Caco-2 (cell line): Measurements from ENCODE around the gene NEURL1B. TPM values are rescaled to one million over a fixed set of nuclear protein-coding genes. Genes with fewer than 3 reads are reported as not detected.
A peak's percentile ranks its signal among the peaks of the same experiment; 100 is the strongest.

Experiments
- BruUV-seq: library from RNA; stranded (reverse); fragments of 400-500 nt; replicated peaks from 2 replicates; lab custom pipeline; 2021; lab: Mats Ljungman, UMichigan
- CTCF ChIA-PET: fragments of 300-600 bp; sonication (Branson Sonifier 250); formaldehyde crosslinking; loops from one replicate; lab custom pipeline; 2022; ENCODE audit warnings: antibody characterized with exemption; lab: Charles Lee
- POLR2A ChIA-PET: fragments of 300-600 bp; sonication (Branson Sonifier 250); formaldehyde crosslinking; loops from one replicate; lab custom pipeline; 2022; ENCODE audit warnings: antibody characterized with exemption; lab: Charles Lee
- DNase-seq, 2 experiments: peaks; one replicate each; pipeline versions ENCODE4 v3.0.0 to v3.0.0-alpha.2; 2020 to 2022
- H3K27me3 ChIP-seq: replicated peaks from 2 replicates; pipeline ENCODE4 v1.6.0; 2011; ENCODE audit warnings: low read length; ENCODE audit not compliant: control insufficient read depth, insufficient read depth
- H3K36me3 ChIP-seq: 2 replicates; pipeline ENCODE4 v1.5.1; 2011; ENCODE audit warnings: low read length; ENCODE audit not compliant: control insufficient read depth, insufficient read depth
- H3K4me1 ChIP-seq: fragments of 250-450 bp; sonication (Bioruptor Pico); 2 replicates; pipeline ENCODE4 v1.5.1; 2020; ENCODE audit warnings: mild to moderate bottlenecking
- H3K4me3 ChIP-seq: 2 replicates; pipeline ENCODE4 v1.5.1; 2011; ENCODE audit warnings: low read depth, mild to moderate bottlenecking, control low read depth, low read length
- H3K9me3 ChIP-seq: fragments of 250-450 bp; sonication (Bioruptor Pico); 2 replicates; pipeline ENCODE4 v1.5.1; 2020; ENCODE audit warnings: mild to moderate bottlenecking, moderate library complexity
- H3K27ac Mint-ChIP-seq: one replicate; pipeline ENCODE4 v1.8.0; 2022; ENCODE audit warnings: mixed read lengths; ENCODE audit not compliant: unreplicated experiment
- H3K27me3 Mint-ChIP-seq: one replicate; pipeline ENCODE4 v1.8.0; 2022; ENCODE audit warnings: mixed read lengths; ENCODE audit not compliant: insufficient read depth, unreplicated experiment
- H3K36me3 Mint-ChIP-seq: one replicate; pipeline ENCODE4 v1.8.0; 2022; ENCODE audit warnings: mild to moderate bottlenecking, mixed read lengths; ENCODE audit not compliant: insufficient read depth, unreplicated experiment
- H3K4me1 Mint-ChIP-seq: one replicate; pipeline ENCODE4 v1.8.0; 2022; ENCODE audit warnings: low read depth, mixed read lengths; ENCODE audit not compliant: unreplicated experiment
- H3K4me3 Mint-ChIP-seq: one replicate; pipeline ENCODE4 v1.8.0; 2022; ENCODE audit warnings: mild to moderate bottlenecking, moderate library complexity, mixed read lengths; ENCODE audit not compliant: unreplicated experiment
- H3K9me3 Mint-ChIP-seq: one replicate; pipeline ENCODE4 v1.8.0; 2022; ENCODE audit warnings: mixed read lengths; ENCODE audit not compliant: unreplicated experiment
- intact Hi-C: fragments of 100-400 bp; cut with micrococcal nuclease; formaldehyde crosslinking; loops from one replicate; pipeline ENCODE4 v1.10.0; 2022; ENCODE audit not compliant: unreplicated experiment
- total RNA-seq: library from RNA; stranded (reverse); gene quantifications from 2 replicates; pipeline ENCODE4 v1.2.3, GENCODE V29; 2022
- TF ChIP-seq, protein P1 (sequence below), 2 experiments: fragments of 200-600 bp in 1 of 2; IDR thresholded peaks; 1 replicate in 1 of 2; 2 replicates in 1 of 2; pipeline versions ENCODE4 v1.5.1 to v1.8.0; 2011 to 2022; ENCODE audit warnings: antibody characterized with exemption in 1 of 2, control low read depth in 1 of 2, inconsistent platforms in 1 of 2, low read depth in 1 of 2, low read length in 1 of 2, mild to moderate bottlenecking in 1 of 2, moderate library complexity in 1 of 2; ENCODE audit not compliant: insufficient read depth in 1 of 2, severe bottlenecking in 1 of 2, unreplicated experiment in 1 of 2

Gene NEURL1B
- total RNA-seq, 1 experiment from 2014 or later = 7.6 TPM

DNA sequence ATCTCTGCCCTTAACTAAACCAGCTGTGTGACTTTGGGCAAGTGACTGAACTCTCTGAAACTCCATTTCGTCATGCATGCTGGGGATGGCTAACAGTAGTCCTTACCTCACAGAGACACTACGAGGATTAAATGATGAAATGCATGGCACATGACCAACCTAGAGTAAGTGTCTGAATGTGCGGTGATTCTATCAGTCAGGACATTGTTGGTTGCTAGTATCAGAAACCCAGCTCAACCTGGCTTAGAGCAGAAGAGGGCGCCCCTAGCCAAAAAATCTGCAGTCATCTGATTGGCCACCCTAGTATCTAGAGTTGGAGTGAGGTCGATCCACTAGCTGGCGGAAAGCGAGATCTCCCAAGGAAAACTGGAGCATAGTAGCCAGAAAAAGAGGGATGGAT lies 25.2 kb downstream of the NEURL1B start:
- intact Hi-C loops = loop anchor here (1.0 kb wide), 1 partner anchor 31 kb away; no protein-coding TSS in a partner anchor

DNA sequence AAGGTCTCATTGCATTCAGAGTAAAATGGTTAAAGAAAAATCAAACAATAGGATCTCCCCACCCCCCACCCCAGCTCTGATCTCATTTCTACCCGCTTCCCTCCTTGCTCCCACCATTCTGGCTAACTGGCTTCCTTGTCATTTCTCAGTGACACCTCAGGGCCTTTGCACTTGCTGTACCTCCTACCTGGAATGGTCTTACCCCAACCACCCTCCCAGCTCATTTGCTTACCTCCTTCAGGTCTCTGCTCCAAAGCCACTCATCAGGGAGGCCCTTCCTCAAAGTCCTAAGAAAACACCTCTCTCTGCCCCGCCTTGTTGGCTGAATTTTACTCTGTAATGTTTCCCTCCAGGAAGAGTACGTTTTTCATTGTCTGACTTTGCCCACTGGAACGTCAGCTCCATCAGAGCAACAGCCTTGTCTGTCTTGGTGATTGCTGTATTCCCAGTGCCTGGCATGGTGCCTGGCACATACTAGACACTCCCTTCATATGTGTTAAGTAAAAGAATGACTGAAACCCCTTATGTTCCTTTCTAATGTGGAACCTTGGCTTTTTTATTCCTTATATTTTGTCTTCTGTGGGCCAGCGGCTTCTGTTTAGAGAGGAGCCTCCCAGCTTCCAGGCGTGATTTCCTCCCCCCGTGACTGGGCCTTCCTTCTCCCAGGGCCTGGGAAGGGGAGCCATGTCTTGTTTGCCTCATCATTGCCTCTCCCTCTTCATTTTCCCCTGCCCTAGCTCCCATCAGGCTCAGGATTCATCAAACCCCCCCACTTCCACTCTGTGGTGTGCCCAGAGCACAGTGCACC lies 26.9 kb downstream of the NEURL1B start:
- CTCF ChIA-PET = interaction anchor here (0.6 to 1.6 kb wide), 2 partner anchors 29 to 189 kb away, joined by 5 to 6 read pairs; no protein-coding TSS in a partner anchor
- Histone ChIP-seq H3K9me3 (no peaks in the 10 kb centered on the region), H3K4me3 (no peak overlapping the region), H3K36me3 (no peaks in the 10 kb centered on the region), H3K27me3 (no peaks in the 10 kb centered on the region), H3K4me1 (no peaks in the 10 kb centered on the region)
- intact Hi-C loops = no loop called here
- DNase-seq = no peak
- H3K9me3 Mint-ChIP-seq = no peaks in the 10 kb centered on the region
- TF ChIP-seq, protein P1, sequence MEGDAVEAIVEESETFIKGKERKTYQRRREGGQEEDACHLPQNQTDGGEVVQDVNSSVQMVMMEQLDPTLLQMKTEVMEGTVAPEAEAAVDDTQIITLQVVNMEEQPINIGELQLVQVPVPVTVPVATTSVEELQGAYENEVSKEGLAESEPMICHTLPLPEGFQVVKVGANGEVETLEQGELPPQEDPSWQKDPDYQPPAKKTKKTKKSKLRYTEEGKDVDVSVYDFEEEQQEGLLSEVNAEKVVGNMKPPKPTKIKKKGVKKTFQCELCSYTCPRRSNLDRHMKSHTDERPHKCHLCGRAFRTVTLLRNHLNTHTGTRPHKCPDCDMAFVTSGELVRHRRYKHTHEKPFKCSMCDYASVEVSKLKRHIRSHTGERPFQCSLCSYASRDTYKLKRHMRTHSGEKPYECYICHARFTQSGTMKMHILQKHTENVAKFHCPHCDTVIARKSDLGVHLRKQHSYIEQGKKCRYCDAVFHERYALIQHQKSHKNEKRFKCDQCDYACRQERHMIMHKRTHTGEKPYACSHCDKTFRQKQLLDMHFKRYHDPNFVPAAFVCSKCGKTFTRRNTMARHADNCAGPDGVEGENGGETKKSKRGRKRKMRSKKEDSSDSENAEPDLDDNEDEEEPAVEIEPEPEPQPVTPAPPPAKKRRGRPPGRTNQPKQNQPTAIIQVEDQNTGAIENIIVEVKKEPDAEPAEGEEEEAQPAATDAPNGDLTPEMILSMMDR (IDR thresholded peaks at IDR 0.05; ENCODE audit: insufficient read depth in 1 of 2, low read depth in 1 of 2, low read length in 1 of 2, severe bottlenecking in 1 of 2, unreplicated experiment in 1 of 2) = no peak
- no peak overlapping the region for H3K4me3 Mint-ChIP-seq
- POLR2A ChIA-PET = no interaction called here
- H3K36me3 Mint-ChIP-seq = no peaks in the 10 kb centered on the region
- no peaks in the 10 kb centered on the region for H3K4me1 Mint-ChIP-seq
- no TSS peak for BruUV-seq
- H3K27me3 Mint-ChIP-seq = no peaks in the 10 kb centered on the region
- H3K27ac Mint-ChIP-seq = peak overlapping the region; percentile 10

More for the DNA sequence above, 25.2 kb downstream of the NEURL1B start:
- H3K27me3 Mint-ChIP-seq = no peaks in the 10 kb centered on the region
- H3K4me1 ChIP-seq = peaks cover 7% of the 10 kb centered on the region
- H3K27ac Mint-ChIP-seq = no peak overlapping the region
- no peak overlapping the region for H3K4me3 ChIP-seq
- no peaks in the 10 kb centered on the region for H3K9me3 ChIP-seq
- ChIA-PET POLR2A (no interaction called here), CTCF (interaction anchor here (0.5 to 1.9 kb wide), 7 partner anchors 28 to 791 kb away, joined by 3 to 22 read pairs (median 6); no protein-coding TSS in a partner anchor)
- H3K9me3 Mint-ChIP-seq = no peaks in the 10 kb centered on the region
- DNase-seq = peak; percentile 49 to 59
- no peaks in the 10 kb centered on the region for H3K36me3 ChIP-seq
- BruUV-seq = no TSS peak
- no peaks in the 10 kb centered on the region for H3K27me3 ChIP-seq
- no peaks in the 10 kb centered on the region for H3K36me3 Mint-ChIP-seq
- H3K4me1 Mint-ChIP-seq = no peaks in the 10 kb centered on the region
- H3K4me3 Mint-ChIP-seq = no peak overlapping the region
- TF ChIP-seq, protein P1 (IDR thresholded peaks at IDR 0.05; ENCODE audit: insufficient read depth in 1 of 2, low read depth in 1 of 2, low read length in 1 of 2, severe bottlenecking in 1 of 2, unreplicated experiment in 1 of 2) = peak in 1 of 2 experiments; percentile 31

GRCh38 chr5:172668594-172669071 lies 27.6 kb downstream of the NEURL1B start:
- intact Hi-C loops = no loop called here

More at GRCh38 chr5:172668594-172669071, 27.6 kb downstream of the NEURL1B start:
- no peaks in the 10 kb centered on the region for H3K36me3 Mint-ChIP-seq
- TF ChIP-seq, protein P1 (IDR thresholded peaks at IDR 0.05; ENCODE audit: insufficient read depth in 1 of 2, low read depth in 1 of 2, low read length in 1 of 2, severe bottlenecking in 1 of 2, unreplicated experiment in 1 of 2) = no peak
- no TSS peak for BruUV-seq
- POLR2A ChIA-PET = no interaction called here
- H3K4me1 Mint-ChIP-seq = no peaks in the 10 kb centered on the region
- no peaks in the 10 kb centered on the region for H3K9me3 Mint-ChIP-seq
- CTCF ChIA-PET = interaction anchor here (1.6 kb wide), 1 partner anchor 29 kb away, joined by 5 read pairs; no protein-coding TSS in a partner anchor
- H3K36me3 ChIP-seq = no peaks in the 10 kb centered on the region
- H3K4me3 ChIP-seq = no peak overlapping the region
- H3K4me1 ChIP-seq = no peaks in the 10 kb centered on the region
- H3K4me3 Mint-ChIP-seq = no peak overlapping the region
- DNase-seq = no peak
- no peaks in the 10 kb centered on the region for H3K27me3 Mint-ChIP-seq
- H3K9me3 ChIP-seq = no peaks in the 10 kb centered on the region
- H3K27me3 ChIP-seq = no peaks in the 10 kb centered on the region
- peak overlapping the region; percentile 10 for H3K27ac Mint-ChIP-seq
